GM21529 (cell line): Measurements from ENCODE around the gene FBXO15.
A peak's percentile ranks its signal among the peaks of the same experiment; 100 is the strongest.

Source experiments
- ATAC-seq: cut with Tn5 transposase; IDR thresholded peaks from one replicate; pipeline ENCODE4 v1.9.1; 2021; ENCODE audit not compliant: unreplicated experiment

The FBXO15 gene

DNA sequence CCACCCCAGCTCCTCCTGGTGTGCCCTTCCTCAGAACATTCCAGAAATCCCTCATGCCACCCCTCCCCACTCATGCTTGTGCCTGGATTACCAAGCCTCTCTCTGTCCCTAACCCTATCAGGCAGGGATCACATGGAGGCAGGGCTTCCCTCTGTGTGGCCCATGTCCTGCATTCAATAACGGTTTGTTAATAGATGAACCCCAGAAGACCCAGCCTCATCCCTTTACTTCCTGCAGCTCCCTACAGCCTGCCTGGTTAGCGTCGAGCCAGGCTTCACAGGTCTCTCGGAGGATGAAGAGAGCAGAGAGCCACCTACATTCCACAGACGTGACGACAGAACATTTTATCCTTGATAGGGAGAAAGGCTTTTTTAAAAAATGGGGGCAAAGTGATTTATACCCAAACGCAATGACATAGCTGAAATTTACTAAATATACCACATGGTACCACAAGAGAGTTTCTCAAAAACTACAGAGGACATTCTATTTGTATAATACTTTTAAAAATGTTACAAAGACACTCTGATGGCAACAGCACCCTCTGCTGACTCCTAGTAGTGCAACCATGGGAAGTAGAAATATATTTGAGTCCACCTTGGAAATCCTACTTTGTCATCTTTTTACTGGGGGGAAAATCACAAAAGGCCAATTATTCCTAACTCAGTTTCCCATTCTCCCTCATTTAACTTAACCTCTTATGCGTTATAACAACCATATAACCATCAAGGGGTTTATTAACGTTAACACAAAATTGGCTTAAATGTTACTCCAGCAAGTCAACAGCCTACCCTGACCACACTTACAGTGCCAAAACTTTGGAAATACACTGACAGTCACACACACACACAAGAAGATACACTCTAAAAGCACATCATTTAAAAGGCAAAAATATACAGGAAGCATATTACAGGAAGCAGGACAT, 30.7 kb downstream of the FBXO15 start:
- ATAC-seq, result peak; percentile 61

DNA sequence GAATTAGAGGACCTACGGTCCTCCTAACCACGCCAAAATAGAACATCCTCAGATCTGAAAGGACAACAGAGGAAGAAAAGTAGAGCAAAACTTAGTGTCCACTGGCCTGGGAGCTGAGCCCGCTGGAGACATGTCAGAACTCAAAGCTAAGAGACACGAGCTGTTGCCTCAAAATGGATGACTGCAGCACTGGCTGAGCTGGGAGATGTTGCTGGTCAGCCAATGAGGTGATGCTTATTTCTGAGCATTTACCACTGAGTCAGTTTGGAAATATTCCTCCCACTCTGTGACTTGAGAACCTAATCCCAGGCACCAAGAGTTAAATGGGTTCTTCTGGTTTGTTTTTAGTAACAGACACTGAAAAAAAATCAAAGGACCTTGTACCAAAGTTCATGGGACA, 32.6 kb downstream of the FBXO15 start:
- no peak for ATAC-seq

DNA sequence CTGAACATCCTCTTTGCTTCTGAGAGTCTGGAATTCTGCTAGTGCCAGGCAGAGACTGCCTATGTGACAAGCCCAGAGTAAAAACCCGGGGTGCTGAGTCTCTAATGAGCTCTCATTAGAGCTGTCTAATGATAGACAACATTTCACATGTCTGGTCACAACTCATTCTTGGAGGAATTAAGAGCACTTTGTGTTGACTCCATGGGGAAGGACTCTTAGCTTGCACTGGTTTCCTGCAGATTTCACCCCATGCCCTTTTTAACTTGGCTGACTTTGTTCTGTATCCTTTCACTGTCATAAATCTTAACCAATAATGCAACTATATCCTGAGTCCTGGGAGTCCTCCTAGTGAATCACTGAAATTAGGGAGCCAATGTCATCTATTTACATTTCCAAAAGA, 33.5 kb downstream of the FBXO15 start:
- no peak for ATAC-seq

DNA sequence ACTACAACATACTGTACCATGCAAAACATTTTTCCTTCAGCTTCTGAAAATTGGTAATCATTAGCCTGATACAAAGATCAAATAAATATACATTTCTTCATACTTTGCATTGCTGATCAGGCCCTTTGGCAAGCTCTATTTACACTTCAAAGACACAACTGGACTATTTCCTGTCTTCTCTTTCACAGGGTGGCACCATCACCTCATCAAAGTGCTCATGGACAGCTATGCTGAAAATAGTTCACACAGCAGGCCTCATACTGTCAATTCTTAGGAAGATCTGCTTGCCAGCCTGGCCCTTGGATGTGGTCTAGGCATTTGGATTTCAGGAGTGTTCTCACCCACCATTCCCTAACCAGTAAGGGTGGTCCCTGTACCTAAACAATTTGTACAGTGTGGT, 33.9 kb downstream of the FBXO15 start:
- no peak for ATAC-seq

DNA sequence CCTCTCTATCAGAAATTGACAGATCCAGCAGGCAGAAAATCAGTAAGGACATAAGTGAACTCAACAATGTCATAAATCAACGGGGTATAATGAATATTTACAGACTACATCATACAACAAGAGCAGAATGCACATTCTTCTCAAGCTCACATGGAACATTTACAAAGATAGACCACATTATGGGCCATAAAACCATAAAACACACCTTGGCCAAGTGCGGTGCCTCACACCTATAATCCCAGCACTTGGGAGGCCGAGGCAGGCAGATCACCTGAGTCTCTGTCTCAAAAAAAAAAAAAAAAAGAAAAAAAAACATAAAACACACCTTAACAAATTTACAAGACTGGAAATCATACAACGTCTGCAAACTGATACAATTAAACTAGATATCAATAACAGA, 36.7 kb downstream of the FBXO15 start:
- no peak for ATAC-seq

DNA sequence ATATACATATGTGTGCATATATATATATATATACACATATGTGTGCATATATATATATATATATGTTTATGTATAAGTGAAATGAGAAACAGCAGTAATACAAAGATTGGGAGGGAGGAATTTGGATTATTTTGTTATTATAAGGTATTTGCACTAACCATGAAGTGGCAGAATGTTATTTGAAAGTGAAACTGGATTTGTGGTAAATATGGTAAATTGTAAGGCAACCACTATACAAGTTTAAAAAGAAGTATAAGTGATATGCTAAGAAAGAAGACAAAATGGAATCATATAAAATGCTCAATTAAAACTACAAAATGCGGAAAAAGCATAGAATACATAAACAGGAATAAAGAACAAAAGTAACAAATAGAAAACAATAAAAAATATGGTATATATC, 37.5 kb downstream of the FBXO15 start:
- no peak for ATAC-seq

DNA sequence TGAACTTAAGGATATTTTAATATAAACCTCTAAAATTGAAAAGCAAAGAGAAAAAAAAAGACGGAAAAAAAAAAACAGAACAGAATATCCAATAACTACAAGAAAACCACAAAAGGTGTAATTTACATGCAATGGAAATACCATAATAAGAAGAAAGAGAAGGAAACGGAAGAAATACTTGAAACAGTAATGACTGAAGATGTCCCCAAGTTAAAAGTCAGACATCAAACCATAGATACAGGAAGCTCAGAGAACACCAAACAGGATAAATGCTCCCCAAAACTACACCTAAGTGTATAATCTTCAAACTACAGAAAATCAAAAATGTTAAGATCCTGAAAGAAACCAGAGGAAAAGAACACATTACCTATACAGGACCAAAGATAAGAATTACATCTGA, 39.2 kb downstream of the FBXO15 start:
- ATAC-seq, result no peak

DNA sequence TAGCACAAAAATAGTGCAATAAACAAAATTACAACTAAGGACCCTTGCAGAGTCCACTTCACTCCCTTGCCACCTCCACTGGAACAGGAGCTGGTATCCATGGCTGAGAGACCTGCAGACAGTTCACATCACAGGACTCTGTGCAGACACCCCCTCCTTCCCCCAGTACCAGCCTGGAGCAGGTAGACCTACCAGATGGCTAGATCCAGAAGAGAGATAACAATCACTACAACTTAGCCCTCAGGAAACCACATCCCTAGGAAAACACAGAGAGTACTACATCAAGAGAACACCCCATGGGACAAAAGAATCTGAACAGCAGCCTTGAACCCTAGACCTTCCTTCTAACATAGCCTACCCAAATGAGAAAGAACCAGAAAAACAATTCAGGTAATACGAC, 49.8 kb downstream of the FBXO15 start:
- no peak for ATAC-seq

DNA sequence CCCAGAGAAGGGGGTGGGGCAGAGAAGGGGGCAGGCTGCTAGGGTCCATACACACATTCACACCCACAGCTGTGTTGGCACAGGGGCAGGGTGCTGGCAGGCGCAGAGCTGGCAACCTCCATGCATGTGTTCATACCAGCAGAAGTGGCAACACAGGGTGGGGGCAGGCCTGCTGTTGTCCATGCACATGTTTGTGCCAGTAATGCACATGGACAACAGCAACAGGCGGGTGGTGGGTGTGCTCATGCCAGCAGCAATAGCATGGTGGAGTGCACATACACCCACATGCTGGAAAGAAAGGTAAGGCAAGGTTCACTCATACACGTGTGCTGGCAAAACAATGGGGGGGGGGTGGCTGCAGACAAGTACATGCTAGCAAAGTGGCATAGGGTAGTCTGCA, 54.7 kb downstream of the FBXO15 start:
- no peak for ATAC-seq

DNA sequence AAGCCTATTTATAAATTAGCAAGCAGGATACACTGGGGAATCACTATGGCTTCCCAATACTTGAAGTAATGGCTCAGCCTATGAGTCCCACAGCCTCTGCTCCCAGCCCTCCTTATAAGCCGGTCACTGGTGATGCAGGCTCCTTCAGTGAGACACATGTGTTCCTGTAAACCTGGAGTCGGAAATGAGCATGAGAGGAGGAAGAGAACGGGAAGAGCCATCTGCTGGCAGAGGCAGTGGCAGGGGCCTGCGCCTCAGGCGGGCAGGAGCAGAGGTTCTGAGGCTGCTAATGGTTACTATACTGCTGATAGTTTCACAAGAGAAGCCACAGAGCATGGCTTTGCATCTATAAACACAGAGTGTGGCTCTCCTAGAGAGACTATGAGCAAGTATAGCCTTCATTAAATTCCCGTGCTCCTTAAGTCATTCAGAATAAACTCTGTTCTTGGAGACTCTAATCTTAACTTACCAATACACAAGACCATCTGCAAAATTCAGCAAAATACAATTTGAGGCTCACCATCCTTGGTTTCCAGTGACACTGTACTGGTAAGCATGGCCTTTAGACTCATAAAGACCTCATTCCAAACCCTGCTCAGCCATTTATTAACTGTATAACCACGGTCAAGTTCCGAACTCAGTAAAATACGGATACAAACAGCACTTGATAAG, 63.3 kb downstream of the FBXO15 start:
- ATAC-seq, result no peak

DNA sequence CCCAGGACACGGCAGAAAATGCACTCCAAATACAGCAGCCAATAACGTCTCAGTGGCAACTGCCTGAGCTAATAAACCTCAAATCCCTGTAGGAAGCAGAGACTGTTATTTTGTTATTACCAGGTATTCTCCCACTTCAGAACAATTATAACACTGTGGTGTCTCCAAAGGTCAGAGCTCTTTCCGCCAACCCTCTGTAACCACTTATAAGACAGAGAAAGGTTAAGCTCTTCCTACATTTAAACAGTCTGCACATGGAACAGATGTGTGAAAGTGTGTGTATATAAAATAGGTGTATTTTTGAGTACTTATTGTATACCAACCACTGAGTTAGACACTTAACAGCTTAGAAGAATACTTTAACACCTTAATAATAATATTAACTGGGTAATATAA, 64.1 kb downstream of the FBXO15 start:
- no peak for ATAC-seq

DNA sequence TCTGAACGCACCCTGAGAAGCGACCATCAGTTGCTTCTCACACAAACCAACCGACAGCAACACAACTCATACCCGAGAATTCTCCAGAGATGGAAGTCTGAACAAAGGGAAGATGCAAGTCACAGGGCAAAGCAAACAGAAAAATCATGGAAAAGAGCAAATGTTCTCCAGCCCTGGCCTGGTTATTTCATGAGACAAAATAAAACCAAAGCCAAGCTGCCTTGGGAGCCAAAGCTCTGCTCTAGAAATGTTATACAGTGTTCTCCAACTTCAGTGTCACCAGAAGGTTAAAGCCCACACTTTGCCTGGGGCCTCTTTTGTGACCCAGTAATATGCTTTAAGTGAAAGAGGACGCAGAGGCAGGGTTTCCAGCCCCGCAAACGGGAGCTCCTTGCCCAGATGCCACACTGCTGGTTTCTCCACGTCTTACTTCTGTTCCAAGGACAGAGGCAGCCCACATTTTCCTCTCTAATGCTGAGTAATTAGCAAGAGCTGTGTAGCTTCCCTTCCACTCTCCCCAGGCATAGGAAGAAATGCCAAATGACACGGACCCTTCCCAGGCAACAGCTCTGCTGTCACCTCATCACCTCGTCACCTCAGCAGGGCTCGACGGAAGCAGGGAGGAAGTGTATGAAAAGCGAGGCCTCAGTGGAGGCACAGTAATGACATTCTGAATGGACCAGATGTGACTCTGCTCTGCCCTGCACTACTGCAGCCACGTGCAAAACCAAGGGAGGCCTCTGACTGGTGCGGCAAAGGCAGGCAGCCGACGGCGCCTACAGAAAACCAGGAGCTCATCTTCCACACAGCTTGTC, 64.7 kb downstream of the FBXO15 start:
- no peak for ATAC-seq

DNA sequence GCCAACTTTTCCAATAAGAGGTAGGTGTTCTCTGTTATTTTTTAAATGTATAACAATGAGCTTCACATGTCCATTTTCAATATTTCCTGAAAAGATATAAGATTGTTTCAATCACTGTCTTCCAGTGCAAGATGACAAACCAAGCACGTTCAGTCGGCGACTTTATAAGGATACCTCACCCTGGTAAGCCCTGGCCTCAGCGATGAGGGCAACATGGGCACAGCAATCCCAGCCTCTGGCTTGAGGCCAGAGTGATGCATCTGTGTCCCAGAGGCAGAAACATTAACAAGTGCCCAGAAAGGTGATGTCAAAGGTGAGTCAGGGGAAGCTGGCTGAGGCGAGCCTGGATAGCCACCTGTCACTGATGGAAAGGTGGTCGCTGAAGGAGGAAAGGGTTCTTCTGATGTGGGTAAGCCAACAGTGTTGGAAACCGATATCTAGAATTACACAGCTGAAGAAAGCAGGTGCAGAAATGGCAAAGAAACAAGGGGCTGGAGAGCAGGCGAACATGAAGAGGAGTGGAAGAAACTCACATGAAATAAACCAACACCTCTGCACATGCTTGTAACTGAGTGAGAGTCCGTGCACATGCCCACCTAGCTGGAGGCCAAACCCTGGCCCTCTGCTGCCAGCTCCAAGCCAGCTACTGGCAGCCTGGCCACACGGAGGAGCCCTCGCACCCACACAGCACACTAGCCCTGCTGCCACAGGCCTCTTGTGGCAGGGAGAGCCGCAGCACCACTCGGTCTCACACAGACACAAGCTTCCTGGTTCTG, 65.5 kb downstream of the FBXO15 start:
- ATAC-seq, result peak; percentile 93

DNA sequence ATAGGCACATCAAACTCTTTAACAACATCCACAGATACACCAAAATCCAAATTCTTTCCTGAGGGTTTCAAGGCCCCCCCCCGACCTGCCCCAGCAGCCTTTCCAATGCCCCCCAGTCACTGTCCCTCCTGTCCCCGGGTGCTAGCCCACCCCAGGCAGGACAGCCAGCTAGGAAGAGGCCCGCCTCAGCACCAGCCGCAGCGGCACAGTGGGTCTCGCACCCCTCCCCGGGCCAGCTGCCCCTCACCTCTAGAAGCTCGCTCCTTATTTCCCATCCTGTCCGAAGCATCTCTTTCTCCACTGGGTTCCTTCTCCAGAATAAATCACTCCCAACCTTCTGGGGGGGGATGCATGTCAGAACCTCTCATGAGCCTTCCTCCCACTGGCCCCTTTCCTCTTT, 69.4 kb downstream of the FBXO15 start:
- no peak for ATAC-seq

DNA sequence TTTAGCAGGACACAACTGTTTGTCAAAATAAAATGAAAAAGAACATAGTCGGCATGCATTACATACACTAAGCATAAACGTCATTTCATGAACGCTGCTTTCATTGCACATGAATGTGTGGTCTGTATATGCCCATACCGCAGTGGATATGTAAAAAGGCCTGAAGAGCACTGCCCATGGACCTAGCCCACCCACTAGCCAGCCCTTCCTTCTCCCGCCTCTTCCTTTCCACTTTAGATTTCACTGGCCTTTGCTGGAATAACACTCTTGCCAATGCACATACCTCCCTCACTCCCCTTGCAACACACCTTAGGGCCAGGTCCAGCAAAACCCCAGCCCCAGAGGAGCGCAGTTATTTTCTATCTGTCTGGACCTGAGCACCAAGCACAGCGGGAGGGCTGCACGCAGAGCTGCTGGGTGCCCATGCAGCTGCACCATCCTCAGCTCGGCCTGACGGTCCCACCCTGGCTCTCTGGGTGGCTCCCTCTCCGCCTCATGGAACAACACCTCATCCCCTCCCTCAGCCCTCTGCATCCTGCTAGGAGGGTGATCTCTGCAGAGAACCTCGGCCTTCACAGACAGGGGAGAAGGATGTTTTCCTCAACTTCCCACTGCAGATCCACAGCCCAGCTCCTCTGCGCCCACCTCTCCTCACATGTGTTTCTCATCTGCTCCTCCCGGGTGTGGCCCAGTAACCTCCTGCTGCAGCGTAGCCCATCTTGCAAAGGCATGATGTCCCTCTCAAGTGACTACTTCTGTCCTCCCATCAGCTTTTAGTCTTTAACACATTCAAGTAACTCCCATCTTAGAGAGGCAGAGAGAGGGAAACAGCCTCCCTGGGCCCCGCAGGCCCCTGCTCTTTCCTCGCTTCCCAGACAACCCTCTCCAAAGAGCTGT, 72.7 kb downstream of the FBXO15 start:
- ATAC-seq, result no peak

DNA sequence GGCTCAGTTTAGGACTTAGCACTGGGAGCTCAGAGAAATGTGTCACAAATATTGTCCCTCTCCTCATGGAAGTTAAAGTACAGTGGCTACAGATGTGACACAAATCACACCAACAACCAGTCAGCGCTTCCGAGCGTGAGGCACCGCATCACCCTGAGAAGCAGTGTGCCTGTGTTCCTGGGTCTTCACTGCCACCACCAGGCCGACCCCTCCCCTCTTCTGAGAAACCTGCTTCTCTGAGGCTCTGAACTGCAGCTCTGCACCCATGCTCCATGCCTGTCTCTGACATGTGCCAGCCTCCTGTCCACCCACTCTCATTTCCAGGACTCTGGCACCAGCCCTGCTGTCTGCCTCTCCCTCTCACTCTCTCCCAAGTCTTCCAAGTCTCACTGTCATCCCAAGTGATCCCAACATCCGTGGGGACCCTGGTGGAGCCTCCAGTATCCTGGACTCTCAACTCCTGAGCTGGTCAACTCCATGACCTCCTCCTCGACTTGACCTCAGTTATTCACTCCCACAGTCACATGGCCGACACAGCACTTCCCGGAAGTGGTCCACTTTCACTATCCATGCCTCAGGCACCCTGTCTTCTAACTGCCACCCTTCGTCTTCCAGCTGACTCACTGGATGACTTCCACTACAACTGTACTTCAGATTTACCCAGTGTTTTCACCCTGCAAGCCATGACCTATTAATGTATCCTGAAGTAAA, 73.5 kb downstream of the FBXO15 start:
- ATAC-seq, result no peak

DNA sequence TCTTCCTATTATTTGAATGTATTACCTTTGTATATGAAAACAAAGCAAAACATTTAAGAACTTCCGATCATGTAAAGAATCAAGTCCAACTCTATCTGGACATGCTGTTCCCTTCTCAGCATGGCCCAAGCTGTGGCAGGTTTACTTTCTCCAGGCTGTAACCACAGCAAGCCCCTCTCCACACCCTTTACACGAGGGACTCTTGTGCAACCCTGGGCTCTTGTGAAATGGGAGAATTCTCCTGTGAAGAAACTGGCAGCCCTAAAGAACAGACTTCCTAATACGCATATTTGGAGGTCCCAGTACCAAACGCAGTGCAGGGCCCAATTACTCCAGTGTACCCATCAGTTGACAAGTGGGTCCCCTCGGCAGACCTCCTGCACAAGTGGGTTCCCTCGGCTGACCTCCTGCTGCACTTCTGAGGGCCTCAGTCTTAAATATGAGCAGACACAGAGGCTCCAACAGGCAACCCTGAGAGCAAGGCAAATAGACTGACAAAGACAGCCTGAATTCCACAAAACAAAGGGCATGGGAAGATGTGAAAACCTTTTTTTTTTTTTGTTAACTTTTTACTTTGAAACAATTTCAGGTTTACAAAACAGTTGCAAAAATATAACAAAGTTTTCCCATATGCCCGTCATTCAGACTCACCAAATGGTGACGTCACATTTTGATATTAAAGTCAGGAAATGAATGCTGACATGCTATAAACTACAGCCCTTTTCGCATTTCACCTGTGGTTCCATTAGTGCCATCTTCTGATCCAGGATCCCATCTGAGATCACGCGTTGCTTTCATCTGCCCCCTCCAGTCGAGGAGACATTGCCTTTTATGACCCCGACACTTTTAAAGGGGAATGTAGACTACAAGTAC, 78.2 kb downstream of the FBXO15 start:
- no peak for ATAC-seq

DNA sequence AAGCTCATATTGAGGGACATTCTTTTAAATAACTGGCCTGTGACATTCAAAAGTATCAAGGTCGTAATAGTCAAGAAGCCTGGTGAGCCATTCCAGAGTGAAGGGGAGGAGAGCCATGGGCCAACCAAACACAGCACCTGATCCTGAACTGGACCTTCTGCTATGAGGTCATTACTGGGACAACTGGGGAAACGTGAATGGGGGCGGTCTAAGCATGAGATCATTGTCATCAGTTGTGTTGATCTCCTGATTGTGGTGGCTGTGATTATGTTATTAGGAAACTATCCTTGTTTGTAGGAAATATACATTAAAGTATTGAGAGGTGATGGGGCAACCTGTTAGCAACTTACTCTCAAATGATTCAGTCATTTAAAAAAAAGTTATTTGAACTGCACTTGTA, 79.3 kb downstream of the FBXO15 start:
- no peak for ATAC-seq
